Adrenal gland (tissue), 12 donors: Measurements from ENCODE around the gene CACNA1C. TPM values are rescaled to one million over a fixed set of nuclear protein-coding genes. Genes with fewer than 3 reads are reported as not detected.

Experiments
- DNase-seq, 7 donors: peaks; one replicate each; pipeline ENCODE4 v3.0.0-alpha.2; 2019 to 2020
- H3K27ac ChIP-seq, 5 donors: fragments of 200-600 bp; sonication (generic) in 4 of 5; 1 replicate in 3 of 5; 2 replicates in 2 of 5; pipeline versions ENCODE4 v1.5.1 to v1.8.0; 2016 to 2020; ENCODE audit warnings: mild to moderate bottlenecking in 1 of 5
- H3K27me3 ChIP-seq: fragments of 200-600 bp; 2 replicates; pipeline ENCODE4 v1.8.0; 2021
- H3K36me3 ChIP-seq, 2 donors: fragments of 200-600 bp; replicated peaks in 1 of 2; 1 replicate in 1 of 2; 2 replicates in 1 of 2; pipeline versions ENCODE4 v1.5.1 to v1.8.0; 2018 to 2022
- H3K4me1 ChIP-seq, 2 donors: fragments of 200-600 bp; replicated peaks in 1 of 2; 1 replicate in 1 of 2; 2 replicates in 1 of 2; pipeline versions ENCODE4 v1.5.1 to v1.8.0; 2018 to 2021
- H3K4me3 ChIP-seq, 4 donors: fragments of 200-600 bp; sonication (generic) in 3 of 4; one replicate each; pipeline ENCODE4 v1.5.1; 2016 to 2018
- H3K9me3 ChIP-seq, 3 donors: fragments of 200-600 bp; sonication (generic) in 1 of 3; replicated peaks in 1 of 3; 1 replicate in 2 of 3; 2 replicates in 1 of 3; pipeline versions ENCODE4 v1.5.1 to v1.8.0; 2016 to 2021
- POLR2A ChIP-seq, 2 donors: fragments of 450-650 bp; IDR thresholded peaks; one replicate each; pipeline ENCODE4 v1.6.1; 2017; ENCODE audit warnings: antibody characterized with exemption in 2 of 2, mild to moderate bottlenecking in 2 of 2, moderate library complexity in 1 of 2
- WGBS, 4 donors: extraction: QIAGEN DNeasy Blood & Tissue Kit in 2 of 4; methylation state at CpG; one replicate each; pipeline versions ENCODE4 v1.1.5 to v1.1.7; 2013 to 2017; 5-methylcytosine and 5-hydroxymethylcytosine counted together
- intact Hi-C, 2 donors: fragments of 100-400 bp; cut with DNase I; formaldehyde crosslinking; loops; one replicate each; pipeline versions ENCODE4 v1.14.1 to v1.15.0; 2022 to 2023
- polyA plus RNA-seq, 3 donors: library from polyadenylated mRNA; stranded (reverse); fragments of 200-250 nt in 2 of 3; fragments of 350-450 nt in 1 of 3; fragmentation: Illumina TruSeq in 1 of 3; extraction: RNeasy Lipid Tissue Mini Kit (QIAGEN cat#74804) in 1 of 3; gene quantifications; one replicate each; pipeline ENCODE4 v1.2.3, GENCODE V29; 2013 to 2014
- total RNA-seq, 9 donors: library from RNA; depleted of rRNA in 4 of 9; stranded (reverse); fragments of >200 nt in 4 of 9; fragments of 120-200 nt in 1 of 9; fragmentation: NEBNext Ultra II Directional in 1 of 9; extraction: Animal tissue kit (Norgen Biotek cat#: 25700) in 1 of 9; gene quantifications; one replicate each; pipeline versions ENCODE4 v1.1.0 to v1.2.4, GENCODE V29; 2013 to 2023
- TF ChIP-seq, protein P1 (sequence below), 6 experiments: fragments of 450-650 bp in 4 of 6; fragments of 200-600 bp in 2 of 6; sonication (generic) in 1 of 6; IDR thresholded peaks; 1 replicate in 5 of 6; 2 replicates in 1 of 6; pipeline versions ENCODE4 v1.5.1 to v1.8.0; 2016 to 2021; ENCODE audit warnings: antibody characterized with exemption in 6 of 6, mild to moderate bottlenecking in 2 of 6, moderate library complexity in 1 of 6
- donor health status: healthy with polysubstance abuse.
- donor health status: Bipolar disorder and iron deficiency.
- donor health status: DM: yes; HTN: yes; CAD: no.
- donor health status: DM: no; HTN: no; CAD: no.
- donor health status: DM: no; HTN: no; CAD: no.
- donor health status: DM: yes; HTN: yes; CAD: no.

The CACNA1C gene
- total and polyA plus RNA-seq, 12 donors: 1.4 to 5.8 (median 3.5) TPM

DNA sequence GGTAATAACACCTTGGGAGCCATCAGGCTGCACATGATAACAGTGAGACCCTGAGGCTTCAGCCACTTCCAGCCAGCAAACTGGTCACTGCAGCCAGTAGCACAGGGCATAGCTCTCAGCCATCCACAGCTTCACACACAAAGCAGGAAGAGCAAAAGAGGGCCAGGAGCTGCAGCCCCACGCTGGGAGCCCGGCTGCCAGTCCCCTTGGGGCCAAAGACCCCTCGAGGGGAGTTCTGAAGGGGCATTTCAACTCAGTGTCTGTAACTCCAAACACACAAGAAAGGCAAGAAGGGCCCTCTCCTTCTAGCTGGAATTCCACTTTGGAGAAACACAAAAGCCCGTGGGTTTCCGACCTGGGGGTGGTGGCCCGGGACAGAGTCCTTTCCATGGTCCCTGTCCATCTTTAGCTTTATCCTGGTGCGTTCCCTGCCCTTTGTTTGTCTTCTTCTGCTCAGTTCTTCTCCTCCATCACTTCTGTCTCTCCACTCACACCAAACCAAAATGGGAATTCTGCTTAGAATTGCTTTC, 590.2 kb downstream of the CACNA1C start:
- Histone ChIP-seq H3K4me1 (peaks cover 0 to 12% of the 10 kb centered on the region in 2 donors), H3K27ac (no peak overlapping the region), H3K9me3 (no peaks in the 10 kb centered on the region), H3K4me3 (no peak overlapping the region), H3K27me3 (no peaks in the 10 kb centered on the region), H3K36me3 (no peaks in the 10 kb centered on the region)
- 83 to 96% (median 87%) methylated on average over 6 to 7 of the region's 7 CpGs for WGBS, 4 donors
- TF ChIP-seq POLR2A (IDR thresholded peaks at IDR 0.05): no peak
- TF ChIP-seq, protein P1, sequence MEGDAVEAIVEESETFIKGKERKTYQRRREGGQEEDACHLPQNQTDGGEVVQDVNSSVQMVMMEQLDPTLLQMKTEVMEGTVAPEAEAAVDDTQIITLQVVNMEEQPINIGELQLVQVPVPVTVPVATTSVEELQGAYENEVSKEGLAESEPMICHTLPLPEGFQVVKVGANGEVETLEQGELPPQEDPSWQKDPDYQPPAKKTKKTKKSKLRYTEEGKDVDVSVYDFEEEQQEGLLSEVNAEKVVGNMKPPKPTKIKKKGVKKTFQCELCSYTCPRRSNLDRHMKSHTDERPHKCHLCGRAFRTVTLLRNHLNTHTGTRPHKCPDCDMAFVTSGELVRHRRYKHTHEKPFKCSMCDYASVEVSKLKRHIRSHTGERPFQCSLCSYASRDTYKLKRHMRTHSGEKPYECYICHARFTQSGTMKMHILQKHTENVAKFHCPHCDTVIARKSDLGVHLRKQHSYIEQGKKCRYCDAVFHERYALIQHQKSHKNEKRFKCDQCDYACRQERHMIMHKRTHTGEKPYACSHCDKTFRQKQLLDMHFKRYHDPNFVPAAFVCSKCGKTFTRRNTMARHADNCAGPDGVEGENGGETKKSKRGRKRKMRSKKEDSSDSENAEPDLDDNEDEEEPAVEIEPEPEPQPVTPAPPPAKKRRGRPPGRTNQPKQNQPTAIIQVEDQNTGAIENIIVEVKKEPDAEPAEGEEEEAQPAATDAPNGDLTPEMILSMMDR (IDR thresholded peaks at IDR 0.05): no peak
- intact Hi-C loops: no loop called here
- peak in 1 of 7 donors; percentile 27 for DNase-seq

DNA sequence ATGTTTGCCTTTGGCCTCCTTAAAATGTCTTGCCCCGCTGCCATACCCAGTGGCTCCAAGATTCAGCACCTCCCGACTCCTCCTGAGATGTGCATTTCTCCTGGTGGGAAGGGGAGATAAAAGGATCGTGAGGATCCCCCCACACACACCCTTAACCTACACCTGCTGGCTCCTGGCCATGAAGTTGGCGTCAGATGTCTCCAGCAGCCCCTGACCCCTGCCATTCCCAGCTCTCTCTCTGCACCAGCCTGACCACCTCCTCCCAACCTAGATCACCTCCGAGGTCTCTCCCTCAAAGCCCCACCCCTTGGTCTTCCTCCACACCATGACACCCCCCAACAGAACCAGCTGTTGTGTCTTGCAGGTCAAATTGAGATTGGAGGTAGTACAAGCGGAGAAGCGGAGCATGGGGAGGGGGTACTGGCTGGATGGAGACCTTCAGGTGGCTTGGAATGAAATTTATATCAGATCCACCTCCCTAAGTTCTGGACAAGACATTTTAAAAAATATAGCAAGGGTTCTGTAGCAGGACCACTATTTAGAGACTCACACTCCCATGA, 590.9 kb downstream of the CACNA1C start:
- no peak overlapping the region for H3K27ac ChIP-seq
- peaks cover 0 to 12% of the 10 kb centered on the region in 2 donors for H3K4me1 ChIP-seq
- no peak overlapping the region for H3K4me3 ChIP-seq
- H3K36me3 ChIP-seq: no peaks in the 10 kb centered on the region
- TF ChIP-seq, protein P1 (IDR thresholded peaks at IDR 0.05): no peak
- TF ChIP-seq POLR2A (IDR thresholded peaks at IDR 0.05): no peak
- no peaks in the 10 kb centered on the region for H3K27me3 ChIP-seq
- H3K9me3 ChIP-seq: no peaks in the 10 kb centered on the region
- intact Hi-C loops: no loop called here
- peak in 1 of 7 donors; percentile 31 for DNase-seq
- 87 to 91% (median 90%) methylated on average over 7 of the region's 7 CpGs for WGBS, 4 donors

DNA sequence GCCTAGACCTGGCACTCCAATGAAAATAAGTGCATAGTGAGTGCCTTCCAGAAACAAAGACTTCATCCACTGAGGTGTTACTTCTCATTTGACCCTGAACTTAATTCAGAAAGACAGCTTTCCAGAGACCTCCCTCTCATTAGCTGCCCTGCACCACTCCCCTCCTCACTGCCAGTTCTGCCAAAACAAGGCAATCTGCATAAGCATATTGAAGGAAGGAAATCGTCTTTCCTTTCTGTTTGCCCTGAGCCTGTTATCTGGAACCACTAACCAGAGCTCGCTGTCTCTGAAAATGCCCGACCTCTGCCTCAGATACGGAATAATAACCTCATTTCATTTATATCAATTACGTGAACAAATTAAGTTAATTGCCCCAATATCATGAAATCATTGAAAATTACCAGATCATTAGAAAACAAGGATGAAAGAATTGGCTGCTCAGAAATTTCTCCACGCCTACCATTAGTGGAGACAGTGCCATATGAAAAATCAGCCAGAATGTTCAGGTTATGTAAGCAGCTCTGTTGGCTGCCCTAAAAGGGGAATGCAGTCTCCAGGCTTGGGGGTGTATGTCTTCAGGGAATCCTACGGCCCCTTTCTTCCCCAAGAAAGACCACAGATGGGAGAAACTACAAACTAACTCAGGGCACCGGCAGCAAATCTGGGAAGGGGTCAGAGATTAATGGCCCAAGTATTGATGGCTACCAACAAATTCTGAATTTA, 592.1 kb downstream of the CACNA1C start:
- Histone ChIP-seq H3K4me1 (peaks cover 0 to 12% of the 10 kb centered on the region in 2 donors), H3K4me3 (no peak overlapping the region), H3K9me3 (no peaks in the 10 kb centered on the region), H3K27me3 (no peaks in the 10 kb centered on the region), H3K36me3 (no peaks in the 10 kb centered on the region), H3K27ac (peak overlapping the region in 1 of 5 donors; percentile 6)
- no peak for TF ChIP-seq POLR2A (IDR thresholded peaks at IDR 0.05)
- TF ChIP-seq, protein P1 (IDR thresholded peaks at IDR 0.05): no peak
- intact Hi-C loops: no loop called here
- no peak for DNase-seq
- 45 to 68% (median 62%) methylated on average over 8 of the region's 8 CpGs for WGBS, 4 donors

DNA sequence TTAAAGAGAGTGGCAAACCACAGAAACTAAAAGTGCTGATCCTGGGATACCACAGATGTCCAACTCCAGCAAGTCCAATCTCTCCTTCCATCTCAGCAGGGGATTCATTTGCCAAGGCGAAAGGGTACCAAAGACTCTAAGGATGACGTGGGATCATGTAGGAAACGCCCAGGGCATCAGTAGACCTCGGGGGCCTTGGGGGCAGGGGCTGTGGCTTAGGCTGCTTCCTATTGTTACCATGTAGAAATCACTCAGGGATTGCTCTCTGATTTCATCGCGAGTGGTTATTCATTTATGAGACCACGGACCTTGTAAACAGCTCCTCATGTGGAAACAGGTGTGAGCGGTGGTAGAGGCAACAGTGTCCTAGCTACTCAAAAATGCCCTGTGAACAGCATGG, 592.7 kb downstream of the CACNA1C start:
- Histone ChIP-seq H3K27ac (no peak overlapping the region), H3K9me3 (no peaks in the 10 kb centered on the region), H3K27me3 (no peaks in the 10 kb centered on the region), H3K4me1 (peaks cover 0 to 6% of the 10 kb centered on the region in 2 donors), H3K36me3 (no peaks in the 10 kb centered on the region), H3K4me3 (no peak overlapping the region)
- 63 to 84% (median 68%) methylated on average over 8 of the region's 8 CpGs for WGBS, 4 donors
- TF ChIP-seq, protein P1 (IDR thresholded peaks at IDR 0.05): no peak
- TF ChIP-seq POLR2A (IDR thresholded peaks at IDR 0.05): no peak
- no peak for DNase-seq
- intact Hi-C loops: no loop called here
